ENCODE data around the gene ACTL8.

ACTL8 gene

GRCh38 chr1:17810668-17811067 lies 55.5 kb downstream of the ACTL8 start:
- DNase-seq, result no peak

GRCh38 chr1:17816511-17816910 lies 61.4 kb downstream of the ACTL8 start:
- DNase-seq, result no peak

- no peak for DNase-seq
Measured at GRCh38 chr1:17819129-17819802, 64.1 kb downstream of the ACTL8 start.

- no peak for DNase-seq
Measured at GRCh38 chr1:17820198-17820597, 65.1 kb downstream of the ACTL8 start.

- no peak for DNase-seq
Measured at GRCh38 chr1:17822741-17823426, 67.8 kb downstream of the ACTL8 start.

- no peak for DNase-seq
Measured at GRCh38 chr1:17825273-17826164, 70.4 kb downstream of the ACTL8 start.

GRCh38 chr1:17826165-17826488 lies 71.0 kb downstream of the ACTL8 start:
- no peak for DNase-seq

GRCh38 chr1:17828991-17829390 lies 73.9 kb downstream of the ACTL8 start:
- no peak for DNase-seq

- no peak for DNase-seq
Measured at GRCh38 chr1:17829579-17829978, 74.4 kb downstream of the ACTL8 start.

- DNase-seq, result no peak
Measured at GRCh38 chr1:17831597-17831996, 76.5 kb downstream of the ACTL8 start.

- DNase-seq, result no peak
Measured at GRCh38 chr1:17833661-17834501, 78.7 kb downstream of the ACTL8 start.

GRCh38 chr1:17834561-17835100 lies 79.5 kb downstream of the ACTL8 start:
- no peak for DNase-seq

- DNase-seq, result no peak
Measured at GRCh38 chr1:17837233-17838030, 82.3 kb downstream of the ACTL8 start.

GRCh38 chr1:17839641-17840196 lies 84.6 kb downstream of the ACTL8 start:
- DNase-seq, result no peak

- DNase-seq, result no peak
Measured at GRCh38 chr1:17841944-17842343, 86.8 kb downstream of the ACTL8 start.

- DNase-seq, result no peak
Measured at GRCh38 chr1:17842686-17843085, 87.6 kb downstream of the ACTL8 start.

GRCh38 chr1:17844185-17844826 lies 89.2 kb downstream of the ACTL8 start:
- no peak for DNase-seq

GRCh38 chr1:17845583-17845982 lies 90.5 kb downstream of the ACTL8 start:
- DNase-seq, result no peak

GRCh38 chr1:17846341-17846740 lies 91.2 kb downstream of the ACTL8 start:
- DNase-seq, result no peak

- DNase-seq, result no peak
Measured at GRCh38 chr1:17847111-17847510, 92.0 kb downstream of the ACTL8 start.

- no peak for DNase-seq
Measured at GRCh38 chr1:17849216-17849615, 94.1 kb downstream of the ACTL8 start.
